Measurements from ENCODE around the gene IDH3G. TPM values are rescaled to one million over a fixed set of nuclear protein-coding genes. Genes with fewer than 3 reads are reported as not detected.

IDH3G gene
- total and polyA plus RNA-seq, 4 donors, result 23.3 to 40.9 (median 31.1) TPM

GRCh38 chrX:153821066-153821465 is 26.9 kb upstream of the IDH3G start:
- TF ChIP-seq MAX (IDR thresholded peaks at IDR 0.05), result no peak
- no peak for TF ChIP-seq TAF1 (conservative IDR thresholded peaks at IDR 0.05)
- no peak for TF ChIP-seq NR2F2 (IDR thresholded peaks at IDR 0.05)
- no peak for TF ChIP-seq JUND (IDR thresholded peaks at IDR 0.05)
- no peak for TF ChIP-seq HNF4A (conservative IDR thresholded peaks at IDR 0.05)
- no peak for TF ChIP-seq RAD21 (IDR thresholded peaks at IDR 0.05)
- TF ChIP-seq RXRA (IDR thresholded peaks at IDR 0.05), result no peak
- no peak for TF ChIP-seq FOXA2 (IDR thresholded peaks at IDR 0.05)
- no peak for TF ChIP-seq EGR1 (IDR thresholded peaks at IDR 0.05; ENCODE audit: low read depth in 2 of 2)
- 77% methylated on average over 9 of the region's 9 CpGs for WGBS
- no peak overlapping the region for H3K4me3 ChIP-seq (ENCODE audit: low read depth in 1 of 3, low read length in 3 of 3)
- H3K9ac ChIP-seq (ENCODE audit: low read depth in 1 of 2, low read length in 2 of 2), result no peak overlapping the region
- peaks cover 0 to 4% (median 2%) of the 10 kb centered on the region in 4 donors for H3K27me3 ChIP-seq (ENCODE audit: control insufficient read depth in 4 of 4, insufficient read depth in 4 of 4, low read length in 3 of 4)
- no peak for DNase-seq (ENCODE audit: low spot score)
- no peaks in the 10 kb centered on the region for H3K36me3 ChIP-seq (ENCODE audit: control insufficient read depth in 4 of 4, insufficient read depth in 3 of 4, low read depth in 1 of 4, low read length in 3 of 4)
- H3K4me1 ChIP-seq (ENCODE audit: control insufficient read depth in 4 of 4, insufficient read depth in 4 of 4, low read length in 3 of 4), result peaks cover 0 to 2% (median 1%) of the 10 kb centered on the region in 4 donors
- H3K9me3 ChIP-seq (ENCODE audit: control insufficient read depth in 4 of 4, low read length in 3 of 4), result no peaks in the 10 kb centered on the region
- no peak overlapping the region for H3K27ac ChIP-seq (ENCODE audit: low read depth in 1 of 2, low read length in 2 of 2)

- Histone ChIP-seq H3K36me3 (ENCODE audit: control insufficient read depth in 4 of 4, insufficient read depth in 3 of 4, low read depth in 1 of 4, low read length in 3 of 4) (no peaks in the 10 kb centered on the region), H3K27me3 (ENCODE audit: control insufficient read depth in 4 of 4, insufficient read depth in 4 of 4, low read length in 3 of 4) (peaks cover 0 to 4% (median 2%) of the 10 kb centered on the region in 4 donors), H3K9me3 (ENCODE audit: control insufficient read depth in 4 of 4, low read length in 3 of 4) (no peaks in the 10 kb centered on the region), H3K4me3 (ENCODE audit: low read depth in 1 of 3, low read length in 3 of 3) (no peak overlapping the region), H3K27ac (ENCODE audit: low read depth in 1 of 2, low read length in 2 of 2) (no peak overlapping the region), H3K9ac (ENCODE audit: low read depth in 1 of 2, low read length in 2 of 2) (no peak overlapping the region), H3K4me1 (ENCODE audit: control insufficient read depth in 4 of 4, insufficient read depth in 4 of 4, low read length in 3 of 4) (peaks cover 0 to 2% (median 1%) of the 10 kb centered on the region in 4 donors)
- no peak for TF ChIP-seq MAX (IDR thresholded peaks at IDR 0.05)
- no peak for TF ChIP-seq RXRA (IDR thresholded peaks at IDR 0.05)
- TF ChIP-seq HNF4A (conservative IDR thresholded peaks at IDR 0.05), result no peak
- no peak for TF ChIP-seq JUND (IDR thresholded peaks at IDR 0.05)
- TF ChIP-seq RAD21 (IDR thresholded peaks at IDR 0.05), result no peak
- no peak for DNase-seq (ENCODE audit: low spot score)
- WGBS, result 81% methylated on average over 7 of the region's 7 CpGs
These were observed 26.4 kb upstream of the IDH3G start for GRCh38 chrX:153820601-153821000.

GRCh38 chrX:153819384-153820040 is 25.3 kb upstream of the IDH3G start:
- DNase-seq (ENCODE audit: low spot score), result no peak
- H3K4me3 ChIP-seq (ENCODE audit: low read depth in 1 of 3, low read length in 3 of 3), result peak overlapping the region in 1 of 3 donors; percentile 29
- H3K36me3 ChIP-seq (ENCODE audit: control insufficient read depth in 4 of 4, insufficient read depth in 3 of 4, low read depth in 1 of 4, low read length in 3 of 4), result no peaks in the 10 kb centered on the region
- WGBS, result 31% methylated on average over 23 of the region's 23 CpGs
- TF ChIP-seq EGR1 (IDR thresholded peaks at IDR 0.05; ENCODE audit: low read depth in 2 of 2) (no peak), ZBTB33 (IDR thresholded peaks at IDR 0.05) (no peak), YY1 (IDR thresholded peaks at IDR 0.05) (no peak), FOXA2 (IDR thresholded peaks at IDR 0.05) (no peak), REST (IDR thresholded peaks at IDR 0.05) (no peak), HNF4G (IDR thresholded peaks at IDR 0.05) (no peak), TAF1 (conservative IDR thresholded peaks at IDR 0.05) (no peak), RAD21 (IDR thresholded peaks at IDR 0.05) (no peak), JUND (IDR thresholded peaks at IDR 0.05) (no peak), NR2F2 (IDR thresholded peaks at IDR 0.05) (no peak), SP1 (IDR thresholded peaks at IDR 0.05) (no peak)
- H3K9me3 ChIP-seq (ENCODE audit: control insufficient read depth in 4 of 4, low read length in 3 of 4), result no peaks in the 10 kb centered on the region
- no peak overlapping the region for H3K9ac ChIP-seq (ENCODE audit: low read depth in 1 of 2, low read length in 2 of 2)
- peaks cover 0 to 4% (median 2%) of the 10 kb centered on the region in 4 donors for H3K27me3 ChIP-seq (ENCODE audit: control insufficient read depth in 4 of 4, insufficient read depth in 4 of 4, low read length in 3 of 4)
- H3K27ac ChIP-seq (ENCODE audit: low read depth in 1 of 2, low read length in 2 of 2), result no peak overlapping the region
- H3K4me1 ChIP-seq (ENCODE audit: control insufficient read depth in 4 of 4, insufficient read depth in 4 of 4, low read length in 3 of 4), result peaks cover 0 to 2% (median 1%) of the 10 kb centered on the region in 4 donors
